ENCODE data around the gene TEX53. TPM values are rescaled to one million over a fixed set of nuclear protein-coding genes. Genes with fewer than 3 reads are reported as not detected.
A peak's percentile ranks its signal among the peaks of the same experiment; 100 is the strongest.

The TEX53 gene
- total RNA-seq, 1 experiment from 2014 or later: not detected

- no peaks in the 10 kb centered on the region for H3K9me3 Mint-ChIP-seq
- H3K4me3 Mint-ChIP-seq: peak overlapping the region; percentile 70
- no peak overlapping the region for H3K27ac Mint-ChIP-seq
- DNase-seq (ENCODE audit: low spot score) (peak; percentile 49), ATAC-seq (peak; percentile 68)
- ChIA-PET POLR2A (interaction anchor here (1.8 to 3.2 kb wide), 2 partner anchors 24 to 74 kb away, joined by 5 to 13 read pairs; partner anchors contain the start of gene ATP6V1G1), CTCF (interaction anchor here (0.7 to 4.4 kb wide), 6 partner anchors 24 to 206 kb away, joined by 3 to 34 read pairs (median 4); partner anchors contain the start of gene ATP6V1G1)
- H3K27me3 Mint-ChIP-seq (ENCODE audit: low read depth): peaks cover 22% of the 10 kb centered on the region
- H3K36me3 Mint-ChIP-seq: peaks cover 3% of the 10 kb centered on the region; the same call in 1 of the 2 replicates
- H3K4me1 Mint-ChIP-seq: peaks cover 25% of the 10 kb centered on the region
- TF ChIP-seq ZNF423 (CRISPR knock-in tag; IDR thresholded peaks at IDR 0.05) (peak; percentile 43), ZBTB43 (CRISPR knock-in tag; IDR thresholded peaks at IDR 0.05) (no peak)
Observed at GRCh38 chr9:114611516-114612271, 45.9 kb downstream of the TEX53 start.

- Mint-ChIP-seq H3K27ac (no peak overlapping the region), H3K4me1 (peaks cover 22% of the 10 kb centered on the region), H3K9me3 (no peaks in the 10 kb centered on the region), H3K36me3 (peaks cover 3% of the 10 kb centered on the region; the same call in 1 of the 2 replicates), H3K27me3 (ENCODE audit: low read depth) (peaks cover 22% of the 10 kb centered on the region), H3K4me3 (no peak overlapping the region)
- TF ChIP-seq NFYB (CRISPR knock-in tag; conservative IDR thresholded peaks at IDR 0.05; ENCODE audit: low read depth): no peak
- no peak for TF ChIP-seq GTF2I (CRISPR knock-in tag; conservative IDR thresholded peaks at IDR 0.05)
- no peak for TF ChIP-seq HMGA2 (CRISPR knock-in tag; IDR thresholded peaks at IDR 0.05)
- no peak for TF ChIP-seq MAX (CRISPR knock-in tag; IDR thresholded peaks at IDR 0.05)
- TF ChIP-seq RORB (CRISPR knock-in tag; IDR thresholded peaks at IDR 0.05): no peak
- no peak for TF ChIP-seq ETV6 (CRISPR knock-in tag; IDR thresholded peaks at IDR 0.05)
- TF ChIP-seq NR3C1 (CRISPR knock-in tag; conservative IDR thresholded peaks at IDR 0.05; ENCODE audit: low read depth): no peak
- TF ChIP-seq ESRRA (CRISPR knock-in tag; IDR thresholded peaks at IDR 0.05; ENCODE audit: borderline replicate concordance): no peak
- no peak for TF ChIP-seq ATF1 (CRISPR knock-in tag; IDR thresholded peaks at IDR 0.05)
- POLR2A ChIA-PET: no interaction called here
- DNase-seq (ENCODE audit: low spot score) (no peak), ATAC-seq (no peak)
- CTCF ChIA-PET: no interaction called here
Observed at GRCh38 chr9:114608525-114608796, 49.1 kb downstream of the TEX53 start.

- no peak for DNase-seq (ENCODE audit: low spot score)
- Mint-ChIP-seq H3K36me3 (peaks cover 3% of the 10 kb centered on the region; the same call in 1 of the 2 replicates), H3K4me1 (peaks cover 16% of the 10 kb centered on the region), H3K27me3 (ENCODE audit: low read depth) (peaks cover 22% of the 10 kb centered on the region), H3K4me3 (no peak overlapping the region), H3K27ac (peak overlapping the region; percentile 11; the same call in 1 of the 2 replicates), H3K9me3 (no peaks in the 10 kb centered on the region)
- TF ChIP-seq AFF4 (CRISPR knock-in tag; IDR thresholded peaks at IDR 0.05; ENCODE audit: borderline replicate concordance) (no peak), MLX (CRISPR knock-in tag; IDR thresholded peaks at IDR 0.05) (no peak), CREM (CRISPR knock-in tag; IDR thresholded peaks at IDR 0.05) (no peak), ZMAT4 (CRISPR knock-in tag; IDR thresholded peaks at IDR 0.05) (no peak), ZNF425 (CRISPR knock-in tag; conservative IDR thresholded peaks at IDR 0.05) (no peak)
- no peak for ATAC-seq
- ChIA-PET POLR2A (no interaction called here), CTCF (no interaction called here)
Observed at GRCh38 chr9:114607671-114608524, 49.7 kb downstream of the TEX53 start.

Data from WTC11 (cell line).